Amygdala (tissue), 56 donors: ENCODE measurements around the gene RPL27A.
A peak's percentile ranks its signal among the peaks of the same experiment; 100 is the strongest.
"Not testable (repeated sequence)": the region's sequence is repeated elsewhere in the genome, so short reads cannot be mapped to it uniquely, and the experiment has no call there.

Experiments
- DNase-seq, 56 donors: peaks; one replicate each; lab custom pipeline; 2025; lab: John Stamatoyannopoulos, UW

Gene RPL27A

GRCh38 chr11:8682303-8683114, at the start of gene RPL27A, which contains the start of gene TRIM66:
RPL27A (plus strand) TSS chr11:8682792; CDS start chr11:8682814, 22 bp downstream.
TRIM66 (minus strand) TSS chr11:8682665; CDS start chr11:8672274, 10,391 bp downstream.
- peak; percentile 73 to 98 (median 95) for DNase-seq

GRCh38 chr11:8634498-8634897, 48.1 kb upstream of the RPL27A start:
- DNase-seq, result no peak

- no peak for DNase-seq
Measured at GRCh38 chr11:8636127-8636526, 46.5 kb upstream of the RPL27A start.

- no peak for DNase-seq
Measured at GRCh38 chr11:8638300-8638699, 44.3 kb upstream of the RPL27A start.

GRCh38 chr11:8639655-8640054, 42.9 kb upstream of the RPL27A start:
- no peak for DNase-seq

- no peak for DNase-seq
Measured at GRCh38 chr11:8640267-8640906, 42.2 kb upstream of the RPL27A start.

GRCh38 chr11:8641332-8641731, 41.3 kb upstream of the RPL27A start:
- DNase-seq, result no peak

- peak in 2 of 56 donors; percentile 11 to 24 for DNase-seq
Measured at GRCh38 chr11:8642196-8642841, 40.3 kb upstream of the RPL27A start.

DNA sequence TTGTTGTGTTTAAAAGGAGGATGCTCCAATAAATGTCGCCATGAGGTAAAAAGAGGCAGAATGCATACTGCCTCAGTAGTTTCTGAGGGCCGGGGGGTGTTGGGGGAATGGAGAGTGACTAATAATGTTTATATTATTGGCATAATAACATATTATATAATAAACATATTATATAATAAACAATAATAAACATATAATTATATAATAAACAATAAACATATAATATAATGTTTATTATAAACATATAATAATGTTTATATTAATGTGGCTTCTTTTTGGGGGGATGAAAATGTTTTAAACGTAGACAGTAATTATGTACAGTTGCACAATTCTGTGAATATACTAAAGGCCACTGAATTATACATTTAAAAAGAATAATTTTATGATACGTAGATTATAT, 35.7 kb upstream of the RPL27A start:
- DNase-seq, result no peak

DNA sequence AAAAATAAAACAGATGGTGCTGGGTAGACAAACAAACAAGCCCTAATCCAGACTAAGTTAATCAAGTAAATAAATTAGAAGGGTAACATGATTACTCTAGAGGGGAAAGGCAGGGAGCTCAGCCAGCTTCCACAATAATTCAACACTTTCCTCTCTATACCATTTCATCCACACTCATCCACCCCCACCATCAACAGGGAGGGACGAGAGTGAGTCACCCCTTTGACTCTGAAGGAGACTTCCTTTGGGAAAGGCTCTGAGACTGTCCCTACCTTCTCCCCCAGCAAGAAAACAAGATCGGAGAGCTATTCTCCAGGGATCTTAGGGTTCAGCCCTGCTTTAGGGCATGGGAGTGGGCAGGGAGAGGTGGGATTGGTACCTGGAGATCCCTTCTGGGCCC, 33.2 kb upstream of the RPL27A start:
- DNase-seq, result no peak

DNA sequence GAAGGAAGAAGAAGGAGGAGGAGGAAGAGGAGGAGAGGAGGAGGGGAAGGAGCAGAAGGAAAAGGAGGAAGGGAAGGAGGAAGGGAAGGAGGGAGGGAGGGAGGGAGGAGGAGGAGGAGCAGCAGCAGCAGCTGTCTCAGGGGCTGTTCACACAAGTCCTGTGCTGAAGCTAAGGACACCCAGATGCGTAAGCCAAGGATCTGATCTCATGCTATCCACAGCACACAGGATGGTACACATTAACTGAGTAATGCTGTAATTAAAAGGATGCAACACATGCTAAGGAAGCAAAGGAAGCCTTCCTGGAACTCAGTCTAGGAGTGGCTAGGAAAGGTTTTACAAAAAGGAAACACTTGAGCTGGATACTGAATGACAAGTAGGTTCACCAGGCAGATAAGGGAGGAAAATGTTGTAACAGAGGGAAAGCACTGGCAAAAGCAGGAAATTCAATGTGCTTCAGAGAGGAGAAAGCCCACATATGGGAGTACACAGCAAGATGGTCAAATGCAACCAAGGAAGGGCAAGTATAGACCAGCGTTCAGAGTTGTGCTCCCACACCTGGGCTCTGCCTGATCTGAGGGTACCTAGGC, 32.1 kb upstream of the RPL27A start:
- DNase-seq, result no peak

GRCh38 chr11:8652140-8652539, 30.5 kb upstream of the RPL27A start:
- no peak for DNase-seq

DNA sequence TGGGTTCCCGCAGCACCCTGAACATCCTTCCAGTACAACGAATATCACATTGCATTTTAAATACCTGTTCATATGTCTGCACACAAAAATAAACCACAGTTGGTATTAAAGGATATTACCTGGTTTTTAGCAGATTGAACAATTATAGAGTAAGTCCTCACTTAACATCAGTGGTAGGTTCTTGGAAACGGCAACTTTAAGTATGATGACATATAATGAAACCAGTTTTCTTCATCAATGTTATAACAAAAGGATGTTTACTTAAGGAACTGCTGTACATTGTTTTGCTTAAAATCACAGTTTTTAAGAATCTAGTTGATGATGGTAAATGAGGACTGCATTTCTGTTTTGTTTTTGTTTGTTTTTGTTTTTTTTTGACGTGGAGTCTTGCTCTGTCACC, 28.1 kb upstream of the RPL27A start:
- DNase-seq, result no peak

DNA sequence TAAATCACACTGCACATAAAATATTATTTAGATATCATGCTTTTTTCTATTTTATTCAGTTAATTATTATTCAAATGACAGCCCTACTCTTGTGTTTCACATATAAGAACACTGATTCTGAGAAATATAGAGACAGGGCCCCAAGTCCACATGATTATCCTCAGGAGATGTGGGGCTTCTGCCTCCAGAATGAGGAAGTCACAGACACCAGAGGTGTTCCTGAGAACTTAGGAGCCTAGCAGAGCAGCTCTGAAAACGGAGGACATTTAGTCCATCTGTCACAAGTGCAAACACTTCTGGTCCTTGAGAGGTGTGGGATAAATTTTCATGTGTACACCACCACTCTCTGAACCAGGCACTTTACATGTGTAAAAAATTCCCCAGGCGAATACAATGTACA, 26.3 kb upstream of the RPL27A start:
- DNase-seq, result no peak

DNA sequence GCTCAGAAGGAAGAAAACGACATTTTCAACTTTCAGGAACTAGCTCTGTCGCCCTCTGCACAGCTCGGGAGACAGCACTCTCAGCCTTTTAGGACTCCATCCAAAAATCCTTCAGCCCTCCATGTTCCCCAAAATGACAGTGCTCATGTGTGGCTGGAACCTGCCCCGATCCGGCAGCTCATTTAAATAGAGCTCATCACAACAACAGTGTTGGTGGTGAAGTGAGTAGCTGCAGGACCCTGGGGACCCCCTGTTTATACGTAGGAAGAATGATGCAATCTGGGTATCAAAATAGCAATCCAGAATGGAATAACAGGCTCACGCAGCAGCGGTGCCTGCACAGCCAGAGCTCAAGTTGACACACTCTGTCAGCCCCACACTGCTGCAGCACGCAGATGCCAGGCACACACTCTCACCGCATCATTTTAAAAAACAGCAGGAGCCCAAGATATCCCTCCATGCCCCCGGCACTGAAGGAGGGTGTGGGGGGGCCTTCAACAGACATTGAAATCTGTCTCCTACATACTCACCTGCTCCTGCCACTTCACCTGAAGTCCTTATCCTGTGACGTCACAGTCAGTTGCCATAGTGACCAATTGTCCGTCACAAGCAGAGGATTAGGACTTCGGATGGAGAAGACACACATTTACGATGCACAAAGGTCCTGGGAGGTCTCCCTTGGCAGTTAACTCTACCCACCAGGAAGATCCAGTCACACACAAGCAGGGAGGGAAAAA, 24.1 kb upstream of the RPL27A start:
- DNase-seq, result peak in 7 of 56 donors; percentile 5 to 48 (median 17)

GRCh38 chr11:8661001-8661795, 21.4 kb upstream of the RPL27A start:
- no peak for DNase-seq

- no peak for DNase-seq
Measured at GRCh38 chr11:8665222-8665621, 17.4 kb upstream of the RPL27A start.

GRCh38 chr11:8670081-8670480, 12.5 kb upstream of the RPL27A start:
- DNase-seq, result not testable (repeated sequence)

GRCh38 chr11:8671193-8671612, 11.4 kb upstream of the RPL27A start:
- DNase-seq, result peak in 40 of 56 donors; percentile 5 to 81 (median 36)
